ENCODE data around the gene ADARB2.

The ADARB2 gene

GRCh38 chr10:1665681-1666080 lies 71.6 kb downstream of the ADARB2 start:
- peaks cover 35% of the 10 kb centered on the region for H3K4me1 ChIP-seq (ENCODE audit: control insufficient read depth, low read length)
- no peaks in the 10 kb centered on the region for H3K9me3 ChIP-seq (ENCODE audit: control insufficient read depth, insufficient read depth, low read length)
- TF ChIP-seq EZH2phosphoT487 (IDR thresholded peaks at IDR 0.05; ENCODE audit: borderline replicate concordance, low read length) (no peak), CTCF (IDR thresholded peaks at IDR 0.05; ENCODE audit: low read depth, low read length, poor library complexity, severe bottlenecking) (no peak)
- H3K27me3 ChIP-seq (ENCODE audit: control insufficient read depth, low read length) = peaks cover 39% of the 10 kb centered on the region
- no peaks in the 10 kb centered on the region for H3K9me2 ChIP-seq (replicated peaks; ENCODE audit: control insufficient read depth, low read length)
- H3K4me2 ChIP-seq (ENCODE audit: low read length) = no peak overlapping the region
- no peak overlapping the region for H3K27ac ChIP-seq (ENCODE audit: low read depth, low read length)
- no peaks in the 10 kb centered on the region for H3F3A ChIP-seq (ENCODE audit: control insufficient read depth, insufficient read depth)
- no peaks in the 10 kb centered on the region for H3K36me3 ChIP-seq (ENCODE audit: control insufficient read depth, low read length)
- no peak overlapping the region for H3K4me3 ChIP-seq (ENCODE audit: low read length)
- no peaks in the 10 kb centered on the region for H3K79me2 ChIP-seq (ENCODE audit: control insufficient read depth, low read length)
- H4K20me1 ChIP-seq (ENCODE audit: control insufficient read depth, insufficient read depth, low read depth, low read length) = no peaks in the 10 kb centered on the region

- no peak overlapping the region for H3K27ac ChIP-seq (ENCODE audit: low read depth, low read length)
- no peaks in the 10 kb centered on the region for H3K9me3 ChIP-seq (ENCODE audit: control insufficient read depth, insufficient read depth, low read length)
- no peaks in the 10 kb centered on the region for H3K9me2 ChIP-seq (replicated peaks; ENCODE audit: control insufficient read depth, low read length)
- no peak overlapping the region for H3K4me2 ChIP-seq (ENCODE audit: low read length)
- no peaks in the 10 kb centered on the region for H3K79me2 ChIP-seq (ENCODE audit: control insufficient read depth, low read length)
- peaks cover 44% of the 10 kb centered on the region for H3K27me3 ChIP-seq (ENCODE audit: control insufficient read depth, low read length)
- H3K4me3 ChIP-seq (ENCODE audit: low read length) = no peak overlapping the region
- no peaks in the 10 kb centered on the region for H3K36me3 ChIP-seq (ENCODE audit: control insufficient read depth, low read length)
- TF ChIP-seq CTCF (IDR thresholded peaks at IDR 0.05; ENCODE audit: low read depth, low read length, poor library complexity, severe bottlenecking) (no peak), EZH2phosphoT487 (IDR thresholded peaks at IDR 0.05; ENCODE audit: borderline replicate concordance, low read length) (no peak)
- H3K4me1 ChIP-seq (ENCODE audit: control insufficient read depth, low read length) = peaks cover 35% of the 10 kb centered on the region
- no peaks in the 10 kb centered on the region for H3F3A ChIP-seq (ENCODE audit: control insufficient read depth, insufficient read depth)
- H4K20me1 ChIP-seq (ENCODE audit: control insufficient read depth, insufficient read depth, low read depth, low read length) = no peaks in the 10 kb centered on the region
Observed at GRCh38 chr10:1665021-1665661, 72.2 kb downstream of the ADARB2 start.

- Histone ChIP-seq H3K79me2 (ENCODE audit: control insufficient read depth, low read length) (no peaks in the 10 kb centered on the region), H3K36me3 (ENCODE audit: control insufficient read depth, low read length) (no peaks in the 10 kb centered on the region), H3K4me3 (ENCODE audit: low read length) (no peak overlapping the region), H4K20me1 (ENCODE audit: control insufficient read depth, insufficient read depth, low read depth, low read length) (no peaks in the 10 kb centered on the region), H3K9me3 (ENCODE audit: control insufficient read depth, insufficient read depth, low read length) (no peaks in the 10 kb centered on the region), H3K27ac (ENCODE audit: low read depth, low read length) (no peak overlapping the region), H3K4me1 (ENCODE audit: control insufficient read depth, low read length) (peaks cover 35% of the 10 kb centered on the region), H3K9me2 (replicated peaks; ENCODE audit: control insufficient read depth, low read length) (no peaks in the 10 kb centered on the region), H3K27me3 (ENCODE audit: control insufficient read depth, low read length) (peaks cover 44% of the 10 kb centered on the region), H3F3A (ENCODE audit: control insufficient read depth, insufficient read depth) (no peaks in the 10 kb centered on the region), H3K4me2 (ENCODE audit: low read length) (peak overlapping the region; percentile 5; the same call in 1 of the 2 replicates)
- TF ChIP-seq CTCF (IDR thresholded peaks at IDR 0.05; ENCODE audit: low read depth, low read length, poor library complexity, severe bottlenecking) = no peak
- 0 out of 2 replicates have a peak, but pooled peaks have one; percentile 32 for TF ChIP-seq EZH2phosphoT487 (IDR thresholded peaks at IDR 0.05; ENCODE audit: borderline replicate concordance, low read length)
Observed at GRCh38 chr10:1664333-1664964, 72.9 kb downstream of the ADARB2 start.

Data from DOHH2 (cell line).